HG03460 (cell line): ENCODE measurements around the gene GPAT3.
A peak's percentile ranks its signal among the peaks of the same experiment; 100 is the strongest.

Source experiments
- ATAC-seq: cut with Tn5 transposase; IDR thresholded peaks from one replicate; pipeline ENCODE4 v1.9.1; 2021; ENCODE audit not compliant: unreplicated experiment

Gene GPAT3

GRCh38 chr4:83639849-83640493 is 104.1 kb downstream of the GPAT3 start:
- peak; percentile 60 for ATAC-seq

- no peak for ATAC-seq
Observed at GRCh38 chr4:83643036-83643435, 107.1 kb downstream of the GPAT3 start.

GRCh38 chr4:83644677-83645659 is 109.1 kb downstream of the GPAT3 start:
- no peak for ATAC-seq

- ATAC-seq = no peak
Observed at GRCh38 chr4:83646538-83647239, 110.8 kb downstream of the GPAT3 start.

GRCh38 chr4:83651846-83652245 is 115.9 kb downstream of the GPAT3 start:
- no peak for ATAC-seq
